Stimulated activated naive CD4-positive, alpha-beta T cell treated with Interleukin-2 at 50 U/mL for 16 hours (primary cell): ENCODE results near the gene TXK.

ENCODE experiments used
- DNase-seq: peaks from one replicate; lab custom pipeline; 2025; lab: John Stamatoyannopoulos, UW

TXK gene

GRCh38 chr4:48103483-48104139, 30.4 kb downstream of the TXK start:
- no peak for DNase-seq

- DNase-seq = no peak
Observed at GRCh38 chr4:48102303-48102702, 31.7 kb downstream of the TXK start.

- no peak for DNase-seq
Observed at GRCh38 chr4:48100256-48100655, 33.8 kb downstream of the TXK start.

GRCh38 chr4:48095441-48095840, 38.6 kb downstream of the TXK start:
- no peak for DNase-seq

GRCh38 chr4:48093991-48094416, 40.0 kb downstream of the TXK start:
- peak; percentile 34 for DNase-seq

GRCh38 chr4:48090621-48091020, 43.4 kb downstream of the TXK start:
- no peak for DNase-seq

- no peak for DNase-seq
Observed at GRCh38 chr4:48085821-48086589, 48.0 kb downstream of the TXK start.

GRCh38 chr4:48082956-48083355, 51.1 kb downstream of the TXK start:
- DNase-seq = no peak

- DNase-seq = no peak
Observed at GRCh38 chr4:48081196-48081595, 52.9 kb downstream of the TXK start.

- DNase-seq = no peak
Observed at GRCh38 chr4:48079972-48080391, 54.1 kb downstream of the TXK start.

- no peak for DNase-seq
Observed at GRCh38 chr4:48078862-48079655, 55.0 kb downstream of the TXK start.

GRCh38 chr4:48078425-48078824, 55.6 kb downstream of the TXK start:
- DNase-seq = no peak

- DNase-seq = no peak
Observed at GRCh38 chr4:48074657-48075056, 59.4 kb downstream of the TXK start.

- no peak for DNase-seq
Observed at GRCh38 chr4:48073567-48074103, 60.4 kb downstream of the TXK start.

- DNase-seq = no peak
Observed at GRCh38 chr4:48071191-48071590, 62.9 kb downstream of the TXK start.

GRCh38 chr4:48069026-48069425, 65.0 kb downstream of the TXK start:
- no peak for DNase-seq

GRCh38 chr4:48068182-48068581, 65.9 kb downstream of the TXK start:
- no peak for DNase-seq

GRCh38 chr4:48067536-48067935, 66.5 kb downstream of the TXK start:
- no peak for DNase-seq

GRCh38 chr4:48065587-48066052, 68.4 kb downstream of the TXK start:
- no peak for DNase-seq

GRCh38 chr4:48064349-48064748, 69.7 kb downstream of the TXK start:
- no peak for DNase-seq

- DNase-seq = no peak
Observed at GRCh38 chr4:48058617-48059530, 75.2 kb downstream of the TXK start.
